ENCODE data around the gene MAML3. TPM values are rescaled to one million over a fixed set of nuclear protein-coding genes. Genes with fewer than 3 reads are reported as not detected.
A peak's percentile ranks its signal among the peaks of the same experiment; 100 is the strongest.

Gene MAML3
- polyA plus RNA-seq, 1 donor, result 6.0 TPM

- no peak for DNase-seq
Observed at GRCh38 chr4:140038031-140038533, 115.9 kb downstream of the MAML3 start.

GRCh38 chr4:140037353-140038030 is 116.5 kb downstream of the MAML3 start:
- DNase-seq, result no peak

- DNase-seq, result no peak
Observed at GRCh38 chr4:140031706-140032105, 122.3 kb downstream of the MAML3 start.

GRCh38 chr4:140031061-140031460 is 122.9 kb downstream of the MAML3 start:
- DNase-seq, result no peak

- no peak for DNase-seq
Observed at GRCh38 chr4:140028676-140029517, 125.1 kb downstream of the MAML3 start.

GRCh38 chr4:140028101-140028500 is 125.9 kb downstream of the MAML3 start:
- DNase-seq, result no peak

GRCh38 chr4:140027101-140027500 is 126.9 kb downstream of the MAML3 start:
- no peak for DNase-seq

- DNase-seq, result no peak
Observed at GRCh38 chr4:140025470-140025869, 128.5 kb downstream of the MAML3 start.

- DNase-seq, result no peak
Observed at GRCh38 chr4:140020457-140021361, 133.3 kb downstream of the MAML3 start.

GRCh38 chr4:140019619-140020347 is 134.2 kb downstream of the MAML3 start:
- DNase-seq, result no peak

GRCh38 chr4:140018931-140019618 is 134.9 kb downstream of the MAML3 start:
- DNase-seq, result no peak

- DNase-seq, result no peak
Observed at GRCh38 chr4:140014284-140014683, 139.7 kb downstream of the MAML3 start.

- peak; percentile 38 for DNase-seq
Observed at GRCh38 chr4:140012688-140013486, 141.1 kb downstream of the MAML3 start.

GRCh38 chr4:140005699-140006098 is 148.3 kb downstream of the MAML3 start:
- DNase-seq, result no peak

- DNase-seq, result no peak
Observed at GRCh38 chr4:140004922-140005627, 148.9 kb downstream of the MAML3 start.

GRCh38 chr4:140004549-140004895 is 149.5 kb downstream of the MAML3 start:
- DNase-seq, result peak; percentile 50

- no peak for DNase-seq
Observed at GRCh38 chr4:140003876-140004548, 150.0 kb downstream of the MAML3 start.

GRCh38 chr4:140000232-140000631 is 153.8 kb downstream of the MAML3 start:
- DNase-seq, result no peak
